GM12878 (cell line): ENCODE data around the gene SNX15. TPM values are rescaled to one million over a fixed set of nuclear protein-coding genes. Genes with fewer than 3 reads are reported as not detected.

Experiments
- CBFB ChIP-seq: IDR thresholded peaks from 2 replicates; pipeline ENCODE4 v1.6.1; 2016; ENCODE audit warnings: antibody characterized with exemption, low read depth
- CBX5 ChIP-seq: sonication (generic); IDR thresholded peaks from 2 replicates; pipeline ENCODE4 v1.6.1; 2016; ENCODE audit warnings: low read depth, moderate library complexity, mild to moderate bottlenecking, inconsistent platforms
- CEBPB ChIP-seq, 2 experiments: fragments of 150-350 bp in 1 of 2; IDR thresholded peaks; 2 replicates each; pipeline ENCODE4 v1.6.1; 2012 to 2014; ENCODE audit warnings: low read depth in 2 of 2, low read length in 2 of 2, borderline replicate concordance in 1 of 2, inconsistent platforms in 1 of 2
- ETV6 ChIP-seq, 2 experiments: fragments of 450-650 bp in 1 of 2; IDR thresholded peaks in 1 of 2; conservative IDR thresholded peaks in 1 of 2; 2 replicates each; pipeline ENCODE4 v1.6.1; 2014; ENCODE audit warnings: antibody characterized with exemption in 1 of 2, borderline replicate concordance in 1 of 2, low read depth in 1 of 2, mild to moderate bottlenecking in 1 of 2, moderate library complexity in 1 of 2
- HCFC1 ChIP-seq: fragments of 150-350 bp; IDR thresholded peaks from 2 replicates; pipeline ENCODE4 v1.6.1; 2014; ENCODE audit warnings: low read length
- HDAC6 ChIP-seq: fragments of 200-600 bp; sonication (generic); IDR thresholded peaks from one replicate; pipeline ENCODE4 v1.8.0; 2017; ENCODE audit warnings: antibody characterized with exemption; ENCODE audit not compliant: unreplicated experiment
- HDGF ChIP-seq: fragments of 450-650 bp; IDR thresholded peaks from 2 replicates; pipeline ENCODE4 v1.6.1; 2016; ENCODE audit warnings: antibody characterized with exemption
- MYB ChIP-seq: fragments of 150-350 bp; IDR thresholded peaks from 2 replicates; pipeline ENCODE4 v1.6.1; 2014; ENCODE audit warnings: mild to moderate bottlenecking, low read depth, low read length, borderline replicate concordance
- POLR2AphosphoS2 ChIP-seq: IDR thresholded peaks from 2 replicates; pipeline ENCODE4 v1.6.1; 2011; ENCODE audit warnings: low read depth, mild to moderate bottlenecking, low read length, improper control_type of control experiment, moderate library complexity
- RELB ChIP-seq: fragments of 450-650 bp; IDR thresholded peaks from 2 replicates; pipeline ENCODE4 v1.6.1; 2017; ENCODE audit warnings: low read depth, mild to moderate bottlenecking, moderate library complexity
- SIN3A ChIP-seq: IDR thresholded peaks from 2 replicates; pipeline ENCODE4 v1.6.1; 2012; ENCODE audit warnings: low read depth, low read length, improper control_type of control experiment
- SPI1 ChIP-seq: IDR thresholded peaks from 2 replicates; pipeline ENCODE4 v1.6.1; 2011; ENCODE audit warnings: low read depth, mild to moderate bottlenecking, low read length, moderate library complexity, borderline replicate concordance; ENCODE audit not compliant: insufficient read depth
- TARDBP ChIP-seq: IDR thresholded peaks from 2 replicates; pipeline ENCODE4 v1.6.1; 2016; ENCODE audit warnings: borderline replicate concordance
- YY1 ChIP-seq: IDR thresholded peaks from 2 replicates; pipeline ENCODE4 v1.6.1; 2011; ENCODE audit warnings: low read depth, mild to moderate bottlenecking, low read length
- ZNF274 ChIP-seq: IDR thresholded peaks from one replicate; pipeline ENCODE4 v1.8.0; 2011; ENCODE audit not compliant: insufficient read length, insufficient read depth
- polyA plus RNA-seq, 11 experiments: library from polyadenylated mRNA; depleted of rRNA in 4 of 11; unstranded in 6 of 11; stranded (reverse) in 5 of 11; fragments of >200 nt; fragmentation: Nextera tagmentation in 4 of 11; fragmentation: Illumina TruSeq in 1 of 11; extraction: Ambion mirVana in 4 of 11; extraction: Trizol in 1 of 11; gene quantifications; 1 replicate in 1 of 11; 2 replicates in 10 of 11; pipeline versions ENCODE4 v1.2.1 to v1.2.3, GENCODE V29; 2011 to 2016; ENCODE audit warnings: inconsistent platforms in 2 of 11, missing spikeins in 2 of 11, low read depth in 1 of 11
- total RNA-seq, 4 experiments: library from RNA; depleted of rRNA in 3 of 4; stranded (reverse); fragments of >200 nt in 3 of 4; fragmentation: Illumina TruSeq in 1 of 4; extraction: Trizol in 1 of 4; gene quantifications; 2 replicates each; pipeline versions ENCODE4 v1.2.1 to v1.2.3, GENCODE V29; 2013 to 2021
- TF ChIP-seq, protein P1 (sequence below): IDR thresholded peaks from 2 replicates; pipeline ENCODE4 v1.6.1; 2011; ENCODE audit warnings: mild to moderate bottlenecking, low read depth, low read length, moderate library complexity; ENCODE audit not compliant: insufficient replicate concordance
- TF ChIP-seq, protein P2 (sequence below), 3 experiments: IDR thresholded peaks in 2 of 3; conservative IDR thresholded peaks in 1 of 3; 2 replicates each; pipeline ENCODE4 v1.5.1; 2011; ENCODE audit warnings: low read depth in 3 of 3, low read length in 3 of 3, mild to moderate bottlenecking in 3 of 3, control low read depth in 2 of 3, moderate library complexity in 2 of 3, inconsistent platforms in 1 of 3, mixed read lengths in 1 of 3; ENCODE audit not compliant: control insufficient read depth in 2 of 3, insufficient read depth in 1 of 3; ENCODE audit errors: extremely low read depth in 1 of 3
- TF ChIP-seq, protein P3 (sequence below): fragments of 150-350 bp; IDR thresholded peaks from 2 replicates; pipeline ENCODE4 v1.6.1; 2014; ENCODE audit warnings: mild to moderate bottlenecking, low read depth, low read length
- TF ChIP-seq, protein P4 (sequence below): IDR thresholded peaks from 2 replicates; pipeline ENCODE4 v1.6.1; 2011; ENCODE audit warnings: low read depth, low read length, improper control_type of control experiment, borderline replicate concordance
- TF ChIP-seq, protein P5 (sequence below): fragments of 450-650 bp; IDR thresholded peaks from 2 replicates; pipeline ENCODE4 v1.6.1; 2014; ENCODE audit warnings: mild to moderate bottlenecking

Gene SNX15
- total and polyA plus RNA-seq, 10 of the 15 experiments (the other 5 are each of a cell fraction or from before 2014, with no cell fraction given), result 2.4 to 24.0 (median 16.1) TPM

DNA sequence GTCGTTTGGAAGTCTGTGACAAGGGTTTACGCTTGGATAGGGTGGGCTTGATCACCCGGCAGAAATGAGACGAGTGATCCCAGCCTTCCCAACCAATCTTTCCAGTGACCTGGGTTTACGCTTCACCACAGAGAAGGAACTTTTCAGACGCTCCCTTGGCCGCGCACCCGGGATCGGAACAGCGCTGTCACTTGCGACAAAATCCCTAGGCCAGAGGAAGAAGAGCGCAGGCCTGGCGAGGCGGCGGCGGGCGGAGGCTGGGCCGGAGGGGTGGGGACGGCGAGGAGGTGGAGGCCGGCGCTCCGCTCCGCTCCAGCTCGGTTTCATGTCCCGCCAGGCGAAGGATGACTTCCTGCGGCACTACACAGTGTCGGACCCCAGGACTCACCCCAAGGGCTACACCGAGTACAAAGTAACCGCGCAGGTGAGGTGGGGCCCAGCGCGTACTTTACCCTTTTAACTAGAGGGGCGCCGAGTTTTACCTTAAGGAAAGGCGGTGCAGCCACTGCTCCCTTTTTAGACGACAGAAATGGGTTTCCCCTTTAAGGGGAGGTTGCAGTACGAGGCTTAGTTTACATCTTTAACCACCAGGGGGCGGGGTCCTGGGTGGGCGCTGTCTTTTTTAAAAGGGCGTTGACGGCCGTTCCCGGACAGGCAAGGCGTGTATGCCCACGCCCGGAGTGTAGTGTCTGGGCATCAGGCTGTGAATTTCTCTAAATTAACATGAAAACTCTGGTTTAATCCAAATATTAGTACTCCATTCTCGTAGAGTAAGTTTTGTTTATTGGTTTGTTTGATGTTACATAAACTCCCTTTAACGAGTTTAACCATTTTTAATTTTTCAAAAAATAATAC lies at the start of gene SNX15 (continued):
- TF ChIP-seq, protein P1, sequence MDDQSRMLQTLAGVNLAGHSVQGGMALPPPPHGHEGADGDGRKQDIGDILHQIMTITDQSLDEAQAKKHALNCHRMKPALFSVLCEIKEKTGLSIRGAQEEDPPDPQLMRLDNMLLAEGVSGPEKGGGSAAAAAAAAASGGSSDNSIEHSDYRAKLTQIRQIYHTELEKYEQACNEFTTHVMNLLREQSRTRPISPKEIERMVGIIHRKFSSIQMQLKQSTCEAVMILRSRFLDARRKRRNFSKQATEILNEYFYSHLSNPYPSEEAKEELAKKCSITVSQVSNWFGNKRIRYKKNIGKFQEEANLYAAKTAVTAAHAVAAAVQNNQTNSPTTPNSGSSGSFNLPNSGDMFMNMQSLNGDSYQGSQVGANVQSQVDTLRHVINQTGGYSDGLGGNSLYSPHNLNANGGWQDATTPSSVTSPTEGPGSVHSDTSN, result no peak
- TF ChIP-seq, protein P2, sequence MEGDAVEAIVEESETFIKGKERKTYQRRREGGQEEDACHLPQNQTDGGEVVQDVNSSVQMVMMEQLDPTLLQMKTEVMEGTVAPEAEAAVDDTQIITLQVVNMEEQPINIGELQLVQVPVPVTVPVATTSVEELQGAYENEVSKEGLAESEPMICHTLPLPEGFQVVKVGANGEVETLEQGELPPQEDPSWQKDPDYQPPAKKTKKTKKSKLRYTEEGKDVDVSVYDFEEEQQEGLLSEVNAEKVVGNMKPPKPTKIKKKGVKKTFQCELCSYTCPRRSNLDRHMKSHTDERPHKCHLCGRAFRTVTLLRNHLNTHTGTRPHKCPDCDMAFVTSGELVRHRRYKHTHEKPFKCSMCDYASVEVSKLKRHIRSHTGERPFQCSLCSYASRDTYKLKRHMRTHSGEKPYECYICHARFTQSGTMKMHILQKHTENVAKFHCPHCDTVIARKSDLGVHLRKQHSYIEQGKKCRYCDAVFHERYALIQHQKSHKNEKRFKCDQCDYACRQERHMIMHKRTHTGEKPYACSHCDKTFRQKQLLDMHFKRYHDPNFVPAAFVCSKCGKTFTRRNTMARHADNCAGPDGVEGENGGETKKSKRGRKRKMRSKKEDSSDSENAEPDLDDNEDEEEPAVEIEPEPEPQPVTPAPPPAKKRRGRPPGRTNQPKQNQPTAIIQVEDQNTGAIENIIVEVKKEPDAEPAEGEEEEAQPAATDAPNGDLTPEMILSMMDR (IDR thresholded peaks at IDR 0.05 in 2 of 3, conservative IDR thresholded peaks at IDR 0.05 in 1 of 3; ENCODE audit: control insufficient read depth in 2 of 3, extremely low read depth in 1 of 3, insufficient read depth in 1 of 3, low read depth in 3 of 3, low read length in 3 of 3), result peak; percentile 29 to 45 (median 37); a peak in 4 of 6 replicates
- TF ChIP-seq TARDBP (no peak), SIN3A (peak; percentile 87; the same call in 1 of the 2 replicates), ETV6 (conservative IDR thresholded peaks at IDR 0.05 in 1 of 2, IDR thresholded peaks at IDR 0.05 in 1 of 2; ENCODE audit: borderline replicate concordance in 1 of 2, low read depth in 1 of 2) (no peak), MYB (no peak), YY1 (peak; percentile 62; the same call in 1 of the 2 replicates), CBX5 (no peak), POLR2AphosphoS2 (0 out of 2 replicates have a peak, but pooled peaks have one; percentile 48), CEBPB (IDR thresholded peaks at IDR 0.05; ENCODE audit: borderline replicate concordance in 1 of 2, low read depth in 2 of 2, low read length in 2 of 2) (no peak), RELB (peak; percentile 100), ZNF274 (no peak), CBFB (peak; percentile 77), HDGF (peak; percentile 78; the same call in 1 of the 2 replicates), HDAC6 (no peak), SPI1 (no peak), HCFC1 (peak; percentile 44; the same call in 1 of the 2 replicates)
- TF ChIP-seq, protein P3, sequence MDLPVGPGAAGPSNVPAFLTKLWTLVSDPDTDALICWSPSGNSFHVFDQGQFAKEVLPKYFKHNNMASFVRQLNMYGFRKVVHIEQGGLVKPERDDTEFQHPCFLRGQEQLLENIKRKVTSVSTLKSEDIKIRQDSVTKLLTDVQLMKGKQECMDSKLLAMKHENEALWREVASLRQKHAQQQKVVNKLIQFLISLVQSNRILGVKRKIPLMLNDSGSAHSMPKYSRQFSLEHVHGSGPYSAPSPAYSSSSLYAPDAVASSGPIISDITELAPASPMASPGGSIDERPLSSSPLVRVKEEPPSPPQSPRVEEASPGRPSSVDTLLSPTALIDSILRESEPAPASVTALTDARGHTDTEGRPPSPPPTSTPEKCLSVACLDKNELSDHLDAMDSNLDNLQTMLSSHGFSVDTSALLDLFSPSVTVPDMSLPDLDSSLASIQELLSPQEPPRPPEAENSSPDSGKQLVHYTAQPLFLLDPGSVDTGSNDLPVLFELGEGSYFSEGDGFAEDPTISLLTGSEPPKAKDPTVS, result peak; percentile 84
- TF ChIP-seq, protein P4, sequence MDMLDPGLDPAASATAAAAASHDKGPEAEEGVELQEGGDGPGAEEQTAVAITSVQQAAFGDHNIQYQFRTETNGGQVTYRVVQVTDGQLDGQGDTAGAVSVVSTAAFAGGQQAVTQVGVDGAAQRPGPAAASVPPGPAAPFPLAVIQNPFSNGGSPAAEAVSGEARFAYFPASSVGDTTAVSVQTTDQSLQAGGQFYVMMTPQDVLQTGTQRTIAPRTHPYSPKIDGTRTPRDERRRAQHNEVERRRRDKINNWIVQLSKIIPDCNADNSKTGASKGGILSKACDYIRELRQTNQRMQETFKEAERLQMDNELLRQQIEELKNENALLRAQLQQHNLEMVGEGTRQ, result no peak
- TF ChIP-seq, protein P5, sequence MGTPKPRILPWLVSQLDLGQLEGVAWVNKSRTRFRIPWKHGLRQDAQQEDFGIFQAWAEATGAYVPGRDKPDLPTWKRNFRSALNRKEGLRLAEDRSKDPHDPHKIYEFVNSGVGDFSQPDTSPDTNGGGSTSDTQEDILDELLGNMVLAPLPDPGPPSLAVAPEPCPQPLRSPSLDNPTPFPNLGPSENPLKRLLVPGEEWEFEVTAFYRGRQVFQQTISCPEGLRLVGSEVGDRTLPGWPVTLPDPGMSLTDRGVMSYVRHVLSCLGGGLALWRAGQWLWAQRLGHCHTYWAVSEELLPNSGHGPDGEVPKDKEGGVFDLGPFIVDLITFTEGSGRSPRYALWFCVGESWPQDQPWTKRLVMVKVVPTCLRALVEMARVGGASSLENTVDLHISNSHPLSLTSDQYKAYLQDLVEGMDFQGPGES, result peak; percentile 74; the same call in 1 of the 2 replicates
